ENCODE data around the gene MOB3B.

DNA sequence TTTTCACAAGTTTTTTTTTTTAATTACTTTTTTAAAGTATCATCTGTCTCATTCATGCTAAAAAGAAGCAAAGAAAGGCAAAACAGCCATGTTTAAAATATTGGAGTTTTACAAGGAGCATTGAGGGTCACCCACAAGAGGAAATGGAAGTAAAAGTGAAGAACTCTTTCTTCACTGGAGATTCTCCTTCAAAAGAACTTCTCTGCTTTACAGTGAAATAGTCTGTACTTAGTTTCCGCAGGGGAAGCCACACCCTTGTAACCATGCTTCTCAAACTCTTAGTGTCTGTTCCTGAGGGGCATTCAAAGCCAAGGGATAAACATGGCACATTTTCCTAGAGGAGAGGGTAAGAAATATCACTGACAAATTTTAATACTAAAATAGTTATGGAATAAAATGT is 35.1 kb upstream of the MOB3B start:
- TF ChIP-seq, protein P1, sequence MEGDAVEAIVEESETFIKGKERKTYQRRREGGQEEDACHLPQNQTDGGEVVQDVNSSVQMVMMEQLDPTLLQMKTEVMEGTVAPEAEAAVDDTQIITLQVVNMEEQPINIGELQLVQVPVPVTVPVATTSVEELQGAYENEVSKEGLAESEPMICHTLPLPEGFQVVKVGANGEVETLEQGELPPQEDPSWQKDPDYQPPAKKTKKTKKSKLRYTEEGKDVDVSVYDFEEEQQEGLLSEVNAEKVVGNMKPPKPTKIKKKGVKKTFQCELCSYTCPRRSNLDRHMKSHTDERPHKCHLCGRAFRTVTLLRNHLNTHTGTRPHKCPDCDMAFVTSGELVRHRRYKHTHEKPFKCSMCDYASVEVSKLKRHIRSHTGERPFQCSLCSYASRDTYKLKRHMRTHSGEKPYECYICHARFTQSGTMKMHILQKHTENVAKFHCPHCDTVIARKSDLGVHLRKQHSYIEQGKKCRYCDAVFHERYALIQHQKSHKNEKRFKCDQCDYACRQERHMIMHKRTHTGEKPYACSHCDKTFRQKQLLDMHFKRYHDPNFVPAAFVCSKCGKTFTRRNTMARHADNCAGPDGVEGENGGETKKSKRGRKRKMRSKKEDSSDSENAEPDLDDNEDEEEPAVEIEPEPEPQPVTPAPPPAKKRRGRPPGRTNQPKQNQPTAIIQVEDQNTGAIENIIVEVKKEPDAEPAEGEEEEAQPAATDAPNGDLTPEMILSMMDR (IDR thresholded peaks at IDR 0.05) = no peak
- no peak for TF ChIP-seq POLR2A (IDR thresholded peaks at IDR 0.05)
